Transverse colon (tissue), 4 donors: ENCODE data around the gene SNN. TPM values are rescaled to one million over a fixed set of nuclear protein-coding genes. Genes with fewer than 3 reads are reported as not detected.

ENCODE experiments used
- DNase-seq: peaks from one replicate; pipeline ENCODE4 v3.0.0-alpha.2; 2019
- H3K27ac ChIP-seq, 4 donors: fragments of 200-600 bp; sonication (generic); 2 replicates each; pipeline ENCODE4 v1.5.1; 2016 to 2018; ENCODE audit warnings: inconsistent platforms in 4 of 4
- H3K27me3 ChIP-seq: fragments of 200-600 bp; sonication (generic); 2 replicates; pipeline ENCODE4 v1.5.1; 2017; ENCODE audit warnings: inconsistent platforms
- H3K36me3 ChIP-seq, 4 donors: fragments of 200-600 bp; sonication (generic); 2 replicates each; pipeline ENCODE4 v1.5.1; 2017 to 2019; ENCODE audit warnings: inconsistent platforms in 4 of 4
- H3K4me1 ChIP-seq, 4 donors: fragments of 200-600 bp; sonication (generic); 2 replicates each; pipeline ENCODE4 v1.5.1; 2017 to 2020; ENCODE audit warnings: inconsistent platforms in 4 of 4
- H3K4me3 ChIP-seq, 4 donors: fragments of 200-600 bp; sonication (generic); 1 replicate in 1 of 4; 2 replicates in 3 of 4; pipeline versions ENCODE4 v1.5.1 to v1.6.1; 2017 to 2019; ENCODE audit warnings: inconsistent platforms in 4 of 4
- H3K9me3 ChIP-seq, 2 donors: fragments of 200-600 bp; sonication (generic); 2 replicates each; pipeline ENCODE4 v1.5.1; 2017 to 2019; ENCODE audit warnings: inconsistent platforms in 2 of 2
- CTCF ChIP-seq, 5 experiments: fragments of 200-600 bp in 3 of 5; fragments of 450-650 bp in 2 of 5; sonication (generic) in 3 of 5; IDR thresholded peaks; 1 replicate in 2 of 5; 2 replicates in 3 of 5; pipeline ENCODE4 v1.5.1; 2016 to 2017; ENCODE audit warnings: antibody characterized with exemption in 5 of 5, inconsistent platforms in 3 of 5, mild to moderate bottlenecking in 2 of 5, moderate library complexity in 1 of 5
- EP300 ChIP-seq: sonication (generic); formaldehyde crosslinking; IDR thresholded peaks from one replicate; pipeline ENCODE4 v1.6.1; 2017; ENCODE audit warnings: antibody characterized with exemption, low read depth
- POLR2A ChIP-seq: fragments of 450-650 bp; IDR thresholded peaks from one replicate; pipeline ENCODE4 v1.6.1; 2016; ENCODE audit warnings: antibody characterized with exemption, mild to moderate bottlenecking, moderate library complexity
- POLR2AphosphoS5 ChIP-seq, 3 donors: sonication (generic); formaldehyde crosslinking; IDR thresholded peaks; one replicate each; pipeline ENCODE4 v1.6.1; 2016; ENCODE audit warnings: antibody characterized with exemption in 3 of 3
- WGBS, 2 donors: methylation state at CpG; one replicate each; pipeline ENCODE4 v1.1.5; 2018; ENCODE audit warnings: low coverage in 1 of 2; 5-methylcytosine and 5-hydroxymethylcytosine counted together
- in situ Hi-C, 4 donors: fragments of 200-750 bp; cut with MboI; loops; one replicate each; pipeline versions ENCODE4 v1.15.0 to v1.15.1; 2017; ENCODE audit warnings: low sequenced_read_pairs in 3 of 4, low pct_ligation_motif_present in 1 of 4, low pct_unique_long_range_greater_than_20kb in 1 of 4
- intact Hi-C: fragments of 100-400 bp; cut with DNase I; formaldehyde crosslinking; loops from one replicate; pipeline ENCODE4 v1.15.1; 2023; ENCODE audit warnings: low total_unique reads
- total RNA-seq, 4 donors: library from RNA; depleted of rRNA; stranded (reverse); fragments of >200 nt; gene quantifications; one replicate each; pipeline ENCODE4 v1.1.0, GENCODE V29; 2016

Gene SNN
- total RNA-seq, 4 donors from 2014 or later: 4.9 to 12.3 (median 8.6) TPM

DNA sequence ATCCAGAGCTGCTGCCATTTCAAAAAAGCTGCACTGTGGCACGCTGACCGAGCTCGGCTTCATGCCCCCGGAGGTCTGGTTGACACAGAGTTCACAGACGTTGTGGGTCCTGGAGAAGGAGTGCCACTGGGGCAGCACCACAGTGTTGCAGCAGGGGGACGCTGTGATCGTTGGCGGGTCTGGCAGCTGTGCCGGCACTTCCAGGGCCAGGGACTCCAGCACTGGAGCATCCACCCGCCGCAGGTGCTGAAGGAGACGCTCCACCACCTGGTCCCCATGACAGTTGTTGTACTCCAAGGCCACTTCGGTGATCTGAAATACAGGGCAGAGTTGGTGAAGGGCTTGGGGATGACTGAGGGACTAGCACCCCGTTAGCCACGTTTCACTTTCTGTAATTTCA lies 23.5 kb downstream of the SNN start:
- no peaks in the 10 kb centered on the region for H3K9me3 ChIP-seq
- no peak overlapping the region for H3K27ac ChIP-seq
- peaks cover 5 to 11% (median 10%) of the 10 kb centered on the region in 4 donors for H3K4me1 ChIP-seq
- in situ Hi-C loops: no loop called here
- H3K4me3 ChIP-seq: no peak overlapping the region
- intact Hi-C loops: no loop called here
- DNase-seq: no peak
- 60 to 91% methylated on average over 2 to 15 of the region's 15 CpGs for WGBS, 2 donors
- H3K27me3 ChIP-seq: no peaks in the 10 kb centered on the region
- H3K36me3 ChIP-seq: peaks cover 0 to 46% (median 20%) of the 10 kb centered on the region in 4 donors
- TF ChIP-seq POLR2AphosphoS5 (IDR thresholded peaks at IDR 0.05) (no peak), EP300 (no peak), POLR2A (no peak), CTCF (IDR thresholded peaks at IDR 0.05) (no peak)

DNA sequence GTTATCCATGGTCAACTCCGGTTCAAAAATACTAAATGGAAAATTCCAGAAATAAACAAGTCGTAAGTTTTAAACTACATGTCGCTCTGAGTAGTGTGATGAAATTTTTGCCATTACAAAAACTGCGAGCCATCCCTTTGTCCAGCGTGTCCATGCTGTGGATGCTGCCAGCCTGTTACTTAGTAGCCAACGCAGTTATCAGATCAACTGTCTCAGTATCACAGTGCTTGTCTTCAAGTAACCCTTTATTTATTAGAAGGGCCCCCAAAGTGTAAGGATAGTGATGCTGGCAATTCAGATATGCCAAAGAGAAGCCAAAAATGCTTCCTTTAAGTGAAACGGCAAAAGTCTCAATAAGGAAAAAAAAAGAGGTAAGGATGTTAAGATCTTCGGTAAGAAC lies 23.9 kb downstream of the SNN start:
- Histone ChIP-seq H3K4me3 (no peak overlapping the region), H3K36me3 (peaks cover 0 to 50% (median 20%) of the 10 kb centered on the region in 4 donors), H3K4me1 (peaks cover 5 to 10% (median 10%) of the 10 kb centered on the region in 4 donors), H3K27me3 (no peaks in the 10 kb centered on the region), H3K27ac (no peak overlapping the region), H3K9me3 (no peaks in the 10 kb centered on the region)
- TF ChIP-seq POLR2A (no peak), EP300 (no peak), CTCF (IDR thresholded peaks at IDR 0.05) (no peak), POLR2AphosphoS5 (IDR thresholded peaks at IDR 0.05) (no peak)
- intact Hi-C loops: no loop called here
- no peak for DNase-seq
- 84 to 86% methylated on average over 8 of the region's 8 CpGs for WGBS, 2 donors
- in situ Hi-C loops: no loop called here

DNA sequence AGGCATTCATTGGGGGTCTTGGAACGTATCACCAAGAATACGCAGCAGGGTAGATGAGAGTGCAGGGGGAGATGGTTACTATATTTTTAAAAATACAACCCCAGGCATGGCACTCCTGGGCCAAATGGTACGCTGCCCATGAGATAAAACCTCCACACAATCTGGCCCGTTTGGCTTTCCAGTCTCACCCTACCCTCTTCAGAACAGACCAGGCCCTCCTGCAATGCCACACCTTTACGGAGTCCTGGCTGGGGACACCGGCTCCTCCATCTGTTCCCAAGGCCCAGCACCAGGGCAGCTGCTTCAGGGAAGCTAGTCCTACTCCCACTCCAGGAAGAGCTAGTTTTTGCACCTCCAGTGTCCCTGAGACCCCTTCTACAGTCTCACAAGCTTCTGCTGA lies 24.4 kb downstream of the SNN start:
- intact Hi-C loops: no loop called here
- no peak for TF ChIP-seq CTCF (IDR thresholded peaks at IDR 0.05)
- no peak for TF ChIP-seq POLR2A
- TF ChIP-seq POLR2AphosphoS5 (IDR thresholded peaks at IDR 0.05): no peak
- no peak for TF ChIP-seq EP300
- peaks cover 0 to 50% (median 22%) of the 10 kb centered on the region in 4 donors for H3K36me3 ChIP-seq

GRCh38 chr16:11696266-11697012 lies 28.2 kb downstream of the SNN start:
- 93 to 98% methylated on average over 6 to 12 of the region's 12 CpGs for WGBS, 2 donors

More for the DNA sequence above, 24.4 kb downstream of the SNN start:
- in situ Hi-C loops: no loop called here
- peaks cover 5 to 10% (median 9%) of the 10 kb centered on the region in 4 donors for H3K4me1 ChIP-seq
- H3K9me3 ChIP-seq: no peaks in the 10 kb centered on the region
- no peak for DNase-seq
- H3K27me3 ChIP-seq: no peaks in the 10 kb centered on the region
- H3K4me3 ChIP-seq: no peak overlapping the region
- WGBS, 2 donors: 91% methylated on average over 6 of the region's 6 CpGs; no CpG with 5 or more reads in 1 of the 2 donors
- no peak overlapping the region for H3K27ac ChIP-seq

More at GRCh38 chr16:11696266-11697012, 28.2 kb downstream of the SNN start:
- DNase-seq: no peak
- in situ Hi-C loops: no loop called here
- peaks cover 0 to 54% (median 19%) of the 10 kb centered on the region in 4 donors for H3K36me3 ChIP-seq
- TF ChIP-seq CTCF (IDR thresholded peaks at IDR 0.05): no peak
- no peak for TF ChIP-seq EP300
- TF ChIP-seq POLR2A: no peak
- TF ChIP-seq POLR2AphosphoS5 (IDR thresholded peaks at IDR 0.05): no peak
- no peaks in the 10 kb centered on the region for H3K27me3 ChIP-seq
- no peak overlapping the region for H3K27ac ChIP-seq
- peaks cover 0 to 3% (median 0%) of the 10 kb centered on the region in 4 donors for H3K4me1 ChIP-seq
- H3K4me3 ChIP-seq: no peak overlapping the region
- intact Hi-C loops: no loop called here
- H3K9me3 ChIP-seq: no peaks in the 10 kb centered on the region
